Subcutaneous adipose tissue (tissue), 4 donors: ENCODE results near the gene PCF11. TPM values are rescaled to one million over a fixed set of nuclear protein-coding genes. Genes with fewer than 3 reads are reported as not detected.

ENCODE experiments used
- CTCF ChIP-seq: fragments of 450-650 bp; IDR thresholded peaks from one replicate; pipeline ENCODE4 v1.5.1; 2016; ENCODE audit warnings: low read depth, mild to moderate bottlenecking, control low read depth, antibody characterized with exemption, moderate library complexity
- total RNA-seq, 4 donors: library from RNA; depleted of rRNA; stranded (reverse); fragments of >200 nt; gene quantifications; one replicate each; pipeline ENCODE4 v1.1.0, GENCODE V29; 2016

PCF11 gene
- total RNA-seq, 4 donors from 2014 or later, result 93.5 to 109 (median 97.0) TPM

DNA sequence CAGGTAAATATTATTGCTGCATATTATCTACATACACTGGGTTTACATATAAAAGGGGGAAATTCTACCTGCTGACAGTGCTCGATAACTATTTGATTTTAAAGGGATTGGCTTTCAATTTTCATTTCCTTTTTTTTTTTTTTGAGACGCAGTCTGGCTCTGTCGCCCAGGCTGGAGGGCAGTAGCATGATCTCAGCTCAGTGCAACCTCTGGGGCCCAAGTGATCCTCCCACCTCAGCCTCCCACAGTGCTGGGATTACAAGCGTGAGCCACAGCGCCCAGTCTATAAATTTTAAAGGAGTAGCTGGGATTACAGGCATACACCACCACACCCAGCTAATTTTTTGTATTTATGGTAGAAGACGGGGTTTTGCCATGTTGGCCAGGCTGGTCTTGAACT, 3.2 kb upstream of the PCF11 start:
- no peak for TF ChIP-seq CTCF

GRCh38 chr11:83156144-83156995, 561 bp upstream of the PCF11 start:
- TF ChIP-seq CTCF, result no peak

GRCh38 chr11:83157594-83158356, 844 bp downstream of the PCF11 start:
- no peak for TF ChIP-seq CTCF

GRCh38 chr11:83158357-83158786, 1.4 kb downstream of the PCF11 start:
- TF ChIP-seq CTCF, result no peak

DNA sequence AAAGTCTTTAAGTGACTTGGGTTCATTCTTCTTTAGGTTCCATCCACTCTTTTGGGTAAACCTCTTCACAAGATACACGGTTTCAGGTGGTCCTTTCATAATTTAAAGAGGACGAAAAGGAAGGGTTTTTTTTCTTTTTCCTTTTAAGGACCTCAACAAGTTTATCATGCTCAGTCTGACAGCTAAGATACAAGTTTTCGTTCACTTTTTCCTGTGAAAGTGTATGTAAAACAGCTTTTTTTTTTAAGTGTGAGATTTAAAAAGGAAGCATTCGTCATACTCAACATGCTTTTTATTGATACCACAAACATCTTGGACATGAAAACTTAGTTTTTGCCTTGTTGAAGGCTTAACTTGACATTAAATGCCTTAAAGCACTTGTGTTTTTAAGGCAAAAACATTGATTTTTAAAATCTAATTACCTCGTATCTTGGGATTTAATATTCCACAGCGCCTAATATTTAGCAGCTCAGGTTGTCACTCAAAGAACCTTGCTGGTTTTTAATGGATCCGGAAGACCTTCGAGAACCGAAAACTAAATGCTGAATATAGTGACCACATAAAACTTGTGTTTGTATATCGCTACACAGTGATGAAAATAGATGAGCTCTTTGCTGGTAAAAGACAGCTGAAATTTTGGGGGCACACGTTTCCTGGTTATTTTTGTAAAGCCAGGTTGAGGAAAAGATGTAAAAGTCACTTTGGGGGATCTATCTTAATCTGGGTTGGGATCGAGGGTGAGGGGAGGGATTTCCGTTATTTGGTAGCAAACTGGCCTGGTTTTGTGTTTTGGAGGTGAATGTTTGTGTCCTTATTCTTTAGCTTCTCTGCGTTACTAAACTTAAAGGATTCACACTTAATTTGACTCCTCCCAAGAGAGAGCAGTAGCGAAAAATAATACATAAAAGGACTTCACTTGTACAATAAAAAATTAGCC, 2.3 kb downstream of the PCF11 start:
- no peak for TF ChIP-seq CTCF

DNA sequence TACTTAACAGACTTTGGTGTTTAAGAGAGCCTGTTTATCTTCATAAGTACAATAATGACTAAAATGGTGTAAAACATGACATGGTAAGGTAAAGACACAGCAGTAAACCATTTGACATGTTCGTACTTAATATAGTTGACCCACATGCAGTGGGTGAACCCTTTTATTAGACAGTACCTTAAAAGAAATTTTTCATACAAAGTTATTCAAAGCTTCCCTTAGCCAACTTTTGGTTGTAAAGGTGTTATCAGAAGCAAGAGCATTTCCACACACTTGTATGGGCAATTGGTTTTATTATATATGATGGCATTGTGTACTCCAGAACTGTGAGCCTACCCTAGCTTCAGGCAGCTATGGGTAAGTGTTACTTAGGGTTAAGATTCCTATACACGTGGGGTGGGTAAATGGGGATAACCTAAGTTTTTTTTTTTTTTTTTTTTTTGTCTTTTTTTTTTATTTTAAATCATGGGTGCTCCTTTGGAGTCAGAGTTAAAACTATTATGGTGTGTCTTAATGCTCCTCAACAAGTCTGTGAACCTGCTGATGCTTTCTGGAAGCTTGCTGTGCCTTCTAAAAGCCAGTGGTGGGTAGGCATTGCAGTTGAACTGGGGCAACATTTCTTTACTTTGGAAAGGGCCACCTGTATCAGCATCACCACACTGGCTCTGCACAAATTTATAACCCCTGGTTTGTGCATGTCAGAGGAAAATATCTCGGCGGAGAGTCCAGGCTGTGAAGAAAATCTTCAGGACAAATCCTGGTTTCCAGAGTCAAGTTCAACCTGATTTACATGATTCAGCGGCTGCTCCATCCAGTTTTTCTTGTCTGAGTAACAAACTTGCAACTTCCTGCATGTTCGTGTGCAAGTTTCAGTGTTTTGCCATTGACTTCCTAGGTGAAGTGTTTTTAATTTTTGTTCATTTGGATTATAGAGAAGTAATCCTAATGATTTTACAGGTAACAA, 3.3 kb downstream of the PCF11 start:
- TF ChIP-seq CTCF, result no peak
